SIG-M5 (cell line): ENCODE measurements around the gene IL2RA.
"Not testable (repeated sequence)": the region's sequence is repeated elsewhere in the genome, so short reads cannot be mapped to it uniquely, and the experiment has no call there.

Experiments used
- DNase-seq: peaks from one replicate; lab custom pipeline; 2025; lab: John Stamatoyannopoulos, UW

The IL2RA gene

DNA sequence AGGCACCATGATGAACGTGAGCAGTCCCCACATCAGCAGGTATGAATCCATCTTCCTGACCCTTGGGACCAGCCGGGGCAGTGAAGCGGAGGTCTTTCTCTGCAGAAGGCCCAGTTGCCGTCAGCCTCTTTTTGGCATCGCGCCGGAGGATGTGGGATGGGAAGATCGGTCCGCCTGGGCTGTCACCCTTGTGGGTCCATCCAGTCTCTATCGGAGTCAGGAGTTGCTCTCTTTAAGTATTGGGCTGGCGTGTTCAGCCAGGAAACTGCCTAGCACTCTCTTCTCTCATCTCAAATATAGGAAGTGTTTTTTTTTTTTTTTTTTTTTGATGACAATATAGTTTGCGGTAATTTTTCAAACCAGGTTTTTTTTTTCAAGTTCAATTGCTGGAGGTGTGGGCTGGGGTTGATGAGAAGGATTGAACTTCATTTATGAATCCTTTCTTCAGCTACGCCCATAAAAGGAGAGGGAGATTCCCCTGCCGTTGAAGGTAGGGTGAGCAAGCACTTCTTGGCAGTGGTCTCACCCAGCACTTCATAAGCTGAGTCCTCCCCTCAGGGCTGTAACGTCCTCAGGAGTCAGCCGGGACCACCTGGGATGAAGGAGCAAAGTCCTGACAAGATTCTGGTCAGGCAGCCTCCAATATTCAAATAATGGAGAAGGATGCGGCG lies at the start of gene IL2RA:
Gene IL2RA (minus strand): TSS at position 267 of the 671 bp plus-strand sequence. CDS start 216 bp downstream, at position 51.
- no peak for DNase-seq

DNA sequence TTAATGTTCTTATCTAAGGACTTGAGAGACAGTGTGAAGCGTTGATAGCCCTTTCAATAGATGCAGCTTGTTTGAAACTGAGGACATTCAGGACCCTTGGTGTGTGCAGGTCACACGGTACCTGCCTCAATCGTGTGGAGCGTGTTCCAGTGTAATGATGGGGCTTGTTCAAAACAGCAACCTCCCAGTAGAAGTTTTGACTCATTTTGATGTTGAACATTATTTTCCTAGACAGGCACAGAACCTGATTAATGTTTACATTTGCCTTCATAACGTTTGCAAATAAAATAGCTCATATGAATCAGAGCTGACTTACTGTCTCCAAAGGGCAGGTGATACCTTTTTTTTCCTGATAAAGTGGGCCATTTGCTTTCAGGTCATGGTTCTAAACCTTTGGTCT lies 48.0 kb upstream of the IL2RA start:
- no peak for DNase-seq

DNA sequence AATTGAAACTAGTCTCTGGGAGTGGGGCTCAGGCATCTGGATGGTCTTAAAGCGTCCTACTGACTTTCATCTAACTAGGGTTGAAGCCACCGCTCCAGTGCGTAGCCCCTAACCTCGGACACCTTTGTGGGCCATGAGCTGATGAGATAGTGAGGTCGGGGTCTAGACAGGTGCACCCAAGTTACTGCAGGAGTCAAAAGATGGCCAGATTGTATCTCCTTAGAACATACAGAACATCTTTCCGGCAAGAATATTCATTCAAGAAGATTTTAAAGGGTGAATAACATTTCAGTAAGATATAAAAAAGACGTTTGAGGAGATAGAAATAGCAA lies 47.2 kb upstream of the IL2RA start:
- no peak for DNase-seq

DNA sequence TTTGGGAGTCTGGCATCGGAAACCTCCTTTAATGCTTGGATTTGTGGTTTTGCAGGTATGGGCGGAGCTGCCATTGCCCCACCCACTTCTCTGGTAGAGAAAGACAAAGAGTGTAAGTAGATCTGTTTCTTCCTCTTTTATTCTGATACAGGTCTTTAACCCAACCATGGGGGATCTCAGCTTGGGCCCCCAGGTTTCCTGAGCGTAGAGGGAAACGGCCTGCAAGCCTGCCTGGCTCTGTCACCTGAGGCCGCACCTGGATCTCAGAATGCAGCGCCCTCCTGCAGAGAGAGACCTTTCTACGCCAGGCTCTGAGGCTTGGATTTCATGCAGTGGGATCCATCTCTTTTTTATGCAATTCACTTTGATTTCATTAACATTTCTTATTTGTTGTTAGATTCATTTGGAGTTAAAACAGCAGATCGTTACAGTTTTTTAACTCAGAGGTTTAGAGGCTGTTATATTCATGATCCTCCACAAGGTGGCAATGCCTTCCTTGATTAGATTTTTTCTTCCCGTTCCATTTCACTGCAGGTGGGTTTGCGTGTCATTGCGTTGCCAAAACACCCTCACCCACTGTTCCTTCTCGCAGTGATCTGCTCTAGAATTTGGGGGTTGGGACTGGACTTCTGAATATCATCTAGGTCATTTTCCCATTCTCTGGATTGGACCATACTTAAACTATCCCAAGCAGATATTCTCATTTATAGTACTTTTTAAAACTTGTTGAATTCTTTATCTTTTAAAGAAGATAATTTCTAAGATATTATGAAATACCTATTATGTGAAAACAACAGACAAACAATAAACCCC lies 46.7 kb upstream of the IL2RA start:
- DNase-seq, result no peak

DNA sequence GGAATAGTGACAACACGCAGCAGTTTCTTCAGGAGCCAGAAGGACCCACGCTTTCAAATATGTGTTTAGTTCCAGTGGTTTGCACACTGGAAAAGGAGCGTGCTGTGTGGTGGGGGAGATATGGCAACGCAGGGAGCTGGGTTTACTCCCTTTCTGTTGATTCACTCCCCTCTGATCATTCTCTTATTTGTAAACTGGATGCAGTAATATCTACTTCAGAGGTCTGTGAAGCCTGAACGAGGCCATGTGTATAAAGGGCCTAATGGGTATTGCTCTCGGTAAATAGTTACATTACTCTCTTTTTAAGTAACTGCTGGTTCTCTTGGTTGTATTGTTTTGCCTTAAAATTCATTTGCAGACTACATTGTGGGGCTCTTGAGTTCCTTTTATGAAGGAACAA lies 45.9 kb upstream of the IL2RA start:
- no peak for DNase-seq

DNA sequence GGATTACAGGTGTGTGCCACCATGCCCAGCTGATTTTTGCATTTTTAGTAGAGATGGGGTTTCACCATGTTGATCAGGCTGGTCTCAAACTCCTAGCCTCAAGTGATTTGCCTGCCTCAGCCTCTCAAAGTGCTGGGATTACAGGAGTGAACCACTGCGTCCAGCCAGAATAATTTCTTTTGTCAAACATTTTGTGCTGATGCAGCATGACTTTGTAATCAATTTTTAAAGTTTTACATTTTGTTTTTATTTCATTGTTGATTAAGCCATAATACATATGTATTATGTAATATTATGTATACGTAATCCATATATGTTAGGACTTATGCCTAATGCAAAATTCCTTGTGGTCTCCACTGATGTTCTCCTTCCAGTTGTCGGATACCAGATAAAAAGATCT lies 45.4 kb upstream of the IL2RA start:
- DNase-seq, result not testable (repeated sequence)

DNA sequence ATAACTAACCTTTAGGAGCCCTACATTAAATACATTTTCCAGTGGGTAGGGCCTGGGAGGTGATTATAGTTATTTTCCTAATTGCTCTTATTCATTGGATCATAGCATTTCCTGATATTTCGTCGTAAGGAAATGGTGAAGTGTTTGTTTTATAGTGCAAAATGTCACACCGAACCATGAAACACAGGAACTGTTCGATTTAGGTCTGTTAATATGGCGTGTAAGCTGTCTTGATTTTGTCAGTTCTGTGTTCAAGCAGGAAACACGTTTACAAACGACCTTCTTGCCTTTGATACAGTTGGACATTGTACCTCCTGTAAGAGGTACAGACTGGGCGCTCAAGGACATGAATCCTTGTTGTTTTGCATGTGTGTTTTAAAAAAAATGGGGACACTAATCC lies 41.4 kb upstream of the IL2RA start:
- DNase-seq, result no peak

DNA sequence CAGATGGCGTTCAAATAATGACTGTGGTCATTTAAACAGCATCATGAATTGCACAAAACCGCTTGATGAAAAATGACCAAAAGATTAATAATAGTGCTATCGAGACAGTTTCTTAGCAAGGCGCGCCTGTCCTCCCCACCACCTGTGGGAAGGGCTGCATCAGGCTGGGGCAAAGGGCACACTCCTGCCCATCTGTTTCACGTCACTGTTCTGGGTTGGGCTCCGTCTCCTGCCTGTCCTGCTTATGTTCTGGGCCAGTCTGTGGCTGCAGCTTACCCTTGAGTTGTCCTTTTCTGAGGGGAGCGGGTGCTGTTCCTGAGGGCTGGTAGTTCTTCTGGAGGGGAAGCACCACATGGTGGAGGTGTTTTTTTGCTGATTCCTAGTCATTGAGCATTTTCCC lies 40.0 kb upstream of the IL2RA start:
- DNase-seq, result no peak

DNA sequence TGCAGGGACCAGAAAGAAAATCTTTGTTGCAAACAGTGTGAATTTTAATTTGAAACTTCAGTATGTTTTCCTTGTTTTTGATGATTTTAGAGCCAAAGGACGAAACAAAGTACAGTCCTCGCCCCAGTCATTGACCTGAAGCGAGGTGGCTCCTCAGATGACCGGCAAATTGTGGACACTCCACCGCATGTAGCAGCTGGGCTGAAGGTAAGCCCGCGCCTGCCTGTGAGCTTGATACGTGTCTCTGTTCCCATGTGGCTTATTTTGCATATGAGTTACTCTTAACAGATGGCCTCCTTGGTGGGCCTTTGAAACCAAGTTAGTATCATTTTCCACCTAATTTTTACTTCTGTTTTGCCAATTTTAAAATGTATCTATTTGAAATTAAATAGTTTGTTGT lies 39.0 kb upstream of the IL2RA start:
- no peak for DNase-seq

DNA sequence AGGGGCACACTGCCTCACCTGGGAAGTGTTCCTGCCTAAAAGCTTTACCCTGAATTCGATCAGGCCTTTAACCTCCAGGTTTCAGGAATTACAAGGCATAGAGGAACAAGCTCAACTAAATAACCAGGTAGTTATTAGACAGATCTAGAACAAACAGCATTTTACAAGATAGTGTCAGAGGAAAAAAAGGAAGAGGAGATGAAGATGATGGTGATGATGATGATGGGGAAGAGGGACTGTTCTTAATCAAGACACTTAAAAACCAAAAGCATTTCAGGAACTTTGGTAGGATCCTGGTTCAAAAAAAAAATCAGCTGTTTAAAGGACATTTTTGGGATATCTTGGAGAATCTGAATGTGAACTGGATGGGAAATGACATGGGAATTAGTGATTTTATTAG lies 38.2 kb upstream of the IL2RA start:
- DNase-seq, result no peak

DNA sequence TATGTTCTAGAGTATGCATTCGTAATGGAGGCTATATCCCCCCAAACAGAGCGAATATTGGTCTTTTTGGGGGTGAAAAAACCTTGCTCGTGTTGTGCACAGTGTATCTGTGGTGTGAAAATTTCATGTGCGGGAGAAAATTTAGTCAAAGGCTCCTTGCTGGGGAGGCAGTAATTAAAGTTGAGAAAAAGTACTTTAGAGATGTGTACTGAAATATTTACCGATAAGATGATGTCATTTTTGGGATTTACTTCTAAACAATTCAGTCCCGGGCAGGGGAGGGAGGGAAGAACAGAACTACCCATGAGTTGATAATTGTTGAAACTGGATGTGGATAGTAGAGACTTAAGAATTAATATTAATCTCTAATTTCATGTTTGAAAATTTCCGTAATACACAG lies 36.0 kb upstream of the IL2RA start:
- DNase-seq, result no peak

DNA sequence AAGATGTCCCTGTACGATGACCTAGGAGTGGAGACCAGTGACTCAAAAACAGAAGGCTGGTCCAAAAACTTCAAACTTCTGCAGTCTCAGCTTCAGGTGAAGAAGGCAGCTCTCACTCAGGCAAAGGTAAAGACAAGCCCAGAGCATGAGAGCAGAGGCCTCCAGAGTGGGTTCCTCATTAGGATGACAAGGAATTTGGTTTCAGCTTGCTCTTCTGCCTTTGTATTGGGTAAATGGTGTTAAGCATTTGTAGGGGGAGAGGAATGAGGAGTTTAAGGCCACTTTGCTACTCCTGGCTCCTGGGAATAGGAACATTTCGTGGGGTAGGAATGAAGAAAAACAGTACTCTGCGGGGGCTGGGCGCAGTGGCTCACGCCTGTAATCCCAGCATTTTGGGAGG lies 34.9 kb upstream of the IL2RA start:
- DNase-seq, result no peak

DNA sequence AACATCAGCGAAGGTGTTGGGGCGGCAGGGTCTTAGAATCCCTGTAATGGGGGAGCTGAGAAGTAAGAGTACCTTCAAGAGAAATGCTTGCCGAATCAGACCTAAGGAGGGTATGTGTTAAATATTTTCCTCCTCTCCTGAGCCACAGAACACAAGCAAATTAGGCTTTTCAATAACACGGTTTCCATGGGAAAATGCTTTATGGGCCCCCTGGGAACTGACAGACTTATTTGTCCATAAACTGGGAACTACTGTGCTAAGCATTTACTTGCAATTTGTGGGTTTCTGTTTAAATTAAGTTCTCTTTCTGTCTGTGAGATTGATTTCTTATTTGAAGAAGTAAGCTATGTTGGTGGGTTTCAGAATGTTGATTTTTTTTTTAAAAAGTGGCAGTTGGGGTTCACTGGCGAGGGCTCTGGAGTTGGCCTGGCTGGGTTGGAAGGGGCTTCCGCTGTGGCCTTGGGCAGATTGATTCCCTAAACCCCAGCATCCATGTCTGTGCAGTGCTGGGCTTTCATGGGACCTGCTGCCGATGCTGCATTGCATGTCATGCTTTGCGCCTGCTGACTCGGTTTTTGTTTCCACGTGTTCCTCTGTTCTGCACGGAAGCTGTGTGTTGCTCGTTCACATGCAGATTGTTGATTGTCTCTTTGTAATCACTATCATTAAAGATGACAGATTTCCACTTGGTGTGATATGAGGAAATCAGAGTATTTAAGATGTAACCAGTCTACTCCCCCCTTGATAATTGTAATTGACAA lies 33.8 kb upstream of the IL2RA start:
- DNase-seq, result no peak

DNA sequence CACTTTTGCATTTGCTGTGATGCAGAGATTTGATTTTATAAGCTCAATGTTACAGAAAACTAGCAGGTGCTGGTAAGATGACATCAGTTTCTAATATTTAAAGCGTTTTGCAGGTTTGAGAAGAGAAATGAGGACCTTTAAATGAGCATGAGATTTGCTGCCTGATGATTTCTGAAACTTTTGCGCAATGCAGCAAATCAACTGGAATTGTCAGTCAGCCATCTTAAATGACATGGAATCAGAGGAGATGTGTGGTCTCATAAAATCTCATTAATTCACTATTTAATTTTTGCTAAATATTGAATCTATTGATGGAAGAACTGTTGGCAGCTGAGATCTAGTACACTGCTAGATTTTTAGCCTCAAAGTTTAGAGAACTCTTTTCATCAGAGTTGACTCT lies 30.6 kb upstream of the IL2RA start:
- DNase-seq, result no peak

DNA sequence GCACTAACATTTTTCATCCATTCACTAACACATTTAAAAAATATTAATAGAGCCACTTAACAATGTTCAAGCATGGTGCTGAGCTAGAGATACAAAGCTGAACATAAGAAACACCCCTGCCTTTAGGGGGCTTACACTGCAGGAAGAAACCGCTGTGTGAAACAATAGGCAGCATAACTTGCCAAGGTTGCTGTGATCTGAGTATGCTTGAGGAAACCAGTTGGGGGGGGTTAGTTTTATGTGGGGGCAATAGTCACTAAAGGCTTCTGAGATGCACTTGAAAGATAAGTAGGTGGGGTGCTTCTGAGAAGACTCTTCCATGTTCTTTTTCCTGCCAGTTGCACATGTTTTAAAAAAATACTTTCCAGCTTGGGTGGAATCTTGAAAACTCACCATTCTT lies 29.5 kb upstream of the IL2RA start:
- no peak for DNase-seq

DNA sequence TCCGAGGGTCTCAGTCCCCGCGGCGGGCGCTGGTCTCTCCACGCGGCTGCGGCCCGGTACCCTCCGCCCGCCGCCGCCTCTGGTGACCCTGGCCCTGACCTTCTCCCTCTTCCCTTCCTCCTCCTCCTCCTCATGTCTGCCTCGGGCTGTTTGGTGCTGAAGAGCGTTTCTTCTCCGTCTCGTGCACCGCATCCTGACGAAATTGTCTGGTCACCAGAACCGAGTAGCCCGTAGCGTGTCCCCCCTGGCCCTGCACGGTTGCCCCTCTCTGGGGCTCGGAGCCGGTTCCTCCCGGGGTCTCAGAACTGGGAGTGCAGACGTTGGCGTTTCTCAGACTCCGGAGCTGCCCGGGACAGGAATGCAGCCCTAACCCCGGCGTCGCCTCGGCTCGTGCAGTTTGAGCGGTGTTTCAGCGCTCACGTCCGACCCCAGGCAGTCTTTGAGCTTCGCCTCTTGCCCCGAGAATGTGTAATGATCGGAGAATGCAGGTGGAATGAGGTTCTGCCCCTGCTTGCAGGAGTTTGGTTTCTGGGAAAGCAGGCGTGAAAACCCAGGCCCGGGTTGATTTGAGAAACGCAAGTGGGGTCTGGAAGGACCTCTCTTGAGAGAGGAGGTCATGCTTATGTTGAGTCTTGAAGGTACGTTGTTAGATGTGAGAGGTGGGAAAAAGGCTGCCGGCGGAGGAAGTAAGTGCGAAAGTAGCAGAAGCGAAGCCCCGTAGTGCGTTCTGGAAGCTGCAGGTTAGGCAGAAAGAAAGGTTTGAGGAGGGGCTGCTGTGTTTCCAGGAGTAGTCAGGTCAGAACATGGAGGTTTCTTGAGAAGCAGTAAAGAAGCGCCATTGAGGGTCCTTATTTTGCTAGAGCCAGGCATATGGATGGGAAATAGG lies 27.4 kb upstream of the IL2RA start:
- no peak for DNase-seq

DNA sequence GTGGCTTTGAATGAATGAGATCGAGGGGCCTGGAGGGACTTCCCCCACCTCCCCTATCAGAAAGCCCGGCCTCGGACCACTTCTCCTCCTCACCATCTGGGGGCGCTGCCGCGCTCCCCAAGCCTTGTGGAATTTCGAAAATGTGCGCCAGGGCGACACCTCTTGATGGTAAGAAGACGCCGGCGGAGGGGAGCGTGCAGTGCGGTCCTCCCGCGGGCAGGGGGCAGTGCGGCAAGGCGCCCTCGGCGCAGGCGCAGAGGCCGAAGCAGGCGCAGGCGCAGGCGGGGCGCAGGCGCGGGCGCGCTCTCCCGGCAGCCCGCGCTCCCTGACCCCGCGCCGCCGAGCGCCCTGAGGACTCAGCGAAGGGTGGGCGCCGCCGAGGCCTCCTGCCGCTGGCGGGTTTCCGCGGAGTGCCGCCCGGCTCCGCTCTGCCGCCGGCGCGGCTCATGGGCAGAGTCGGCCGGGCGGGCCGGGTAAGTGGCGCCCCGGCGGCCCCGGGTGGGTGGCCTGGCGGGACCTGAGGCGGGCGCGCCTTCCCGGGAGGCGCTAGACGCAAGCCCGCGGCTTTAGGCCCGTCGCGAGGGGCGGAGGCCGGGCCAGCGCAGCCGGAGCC lies 26.7 kb upstream of the IL2RA start, which contains the start of gene RBM17:
Gene RBM17 (plus strand): TSS at position 314 of the 613 bp plus-strand sequence. CDS start 8,032 bp downstream, outside the sequence.
- no peak for DNase-seq

DNA sequence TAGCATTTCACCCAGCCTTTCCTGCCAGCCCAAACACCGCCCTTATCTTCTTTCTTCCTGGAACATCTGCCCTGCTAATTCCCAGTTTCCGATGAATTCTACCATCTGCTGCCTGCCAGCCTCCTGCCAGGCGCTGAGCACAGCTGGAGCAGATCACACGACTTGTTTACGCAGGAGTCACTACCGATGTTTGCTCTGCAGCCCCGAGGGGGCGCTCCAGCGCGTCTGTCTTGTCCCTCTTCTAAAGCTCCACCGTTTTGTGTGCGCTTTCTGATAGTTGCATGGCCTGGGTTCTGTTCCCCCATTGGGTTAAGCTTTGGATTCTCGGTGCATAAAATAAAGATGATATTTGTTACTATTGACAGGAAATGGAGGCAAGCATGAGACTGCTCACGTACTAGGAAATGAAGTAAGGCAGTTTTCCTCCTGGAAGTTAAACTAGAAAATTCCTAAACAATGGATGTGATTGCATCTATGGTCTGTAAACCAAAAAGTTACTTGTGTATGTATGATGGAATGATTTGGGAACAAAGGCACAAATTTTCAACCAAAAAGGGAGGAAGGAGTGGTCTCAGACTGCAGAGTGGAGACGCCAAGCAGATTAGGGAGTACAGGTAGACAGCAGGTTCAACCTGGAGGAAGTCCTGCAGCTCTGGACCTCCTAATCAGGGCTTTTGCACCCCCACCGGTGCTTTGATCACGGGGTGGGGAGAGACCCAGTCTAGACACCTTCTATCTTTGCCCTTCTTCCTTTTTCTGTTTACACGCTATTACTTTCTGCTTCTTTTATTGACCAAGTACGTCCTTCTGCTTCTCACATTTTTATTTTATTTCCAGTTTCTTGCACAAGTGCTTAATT lies 24.4 kb upstream of the IL2RA start:
- DNase-seq, result peak; percentile 39

DNA sequence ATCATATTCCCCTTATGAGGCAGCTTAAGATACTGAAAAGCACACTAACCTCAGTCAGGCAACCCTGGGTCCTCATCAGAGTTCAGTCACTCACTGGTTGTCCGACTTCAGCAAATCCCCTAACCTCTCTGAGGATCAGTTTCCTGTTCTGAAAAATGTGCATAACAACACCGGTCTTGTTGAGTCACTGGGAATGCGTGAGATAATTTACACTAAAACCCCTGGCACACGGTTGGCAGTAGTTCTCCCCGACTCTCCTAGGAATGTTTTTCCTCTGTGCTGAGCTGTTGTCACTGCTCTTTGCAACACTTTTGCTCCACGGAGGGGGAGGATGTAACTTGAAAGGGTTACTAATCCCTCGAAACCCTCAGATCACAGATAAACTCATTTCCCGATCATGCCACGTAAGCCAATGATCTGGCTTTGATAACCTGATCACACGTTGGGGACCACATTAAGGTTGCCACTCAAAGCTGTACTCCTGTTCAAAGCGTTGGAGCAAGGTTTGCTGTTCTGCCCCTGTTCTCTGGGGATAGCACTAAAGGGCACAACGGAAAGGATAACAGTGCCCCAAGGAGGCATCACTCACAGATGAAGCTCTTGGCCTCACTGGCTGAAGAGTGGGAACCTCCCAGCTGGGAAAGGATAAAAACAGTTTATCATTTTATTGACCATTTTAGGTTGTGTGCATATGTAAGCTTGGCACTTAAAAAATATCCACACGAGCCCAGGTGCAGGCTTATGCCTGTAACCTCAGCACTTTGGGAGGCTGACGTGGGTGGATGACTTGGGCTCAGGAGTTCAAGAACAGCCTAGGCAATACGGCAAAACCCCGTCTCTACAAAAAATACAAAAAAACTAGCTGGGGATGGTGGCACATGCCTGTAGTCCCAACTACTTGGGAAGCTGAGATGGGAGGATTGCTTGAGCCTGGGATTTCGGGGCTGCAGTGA lies 21.6 kb upstream of the IL2RA start:
- no peak for DNase-seq
